HG02970 (cell line): ENCODE data around the gene WDTC1.
"Not testable (repeated sequence)": the region's sequence is repeated elsewhere in the genome, so short reads cannot be mapped to it uniquely, and the experiment has no call there.

Experiments used
- ATAC-seq: cut with Tn5 transposase; IDR thresholded peaks from one replicate; pipeline ENCODE4 v1.9.1; 2021; ENCODE audit warnings: mild to moderate bottlenecking, moderate library complexity, moderate number of reproducible peaks; ENCODE audit not compliant: unreplicated experiment, low FRiP score

WDTC1 gene

DNA sequence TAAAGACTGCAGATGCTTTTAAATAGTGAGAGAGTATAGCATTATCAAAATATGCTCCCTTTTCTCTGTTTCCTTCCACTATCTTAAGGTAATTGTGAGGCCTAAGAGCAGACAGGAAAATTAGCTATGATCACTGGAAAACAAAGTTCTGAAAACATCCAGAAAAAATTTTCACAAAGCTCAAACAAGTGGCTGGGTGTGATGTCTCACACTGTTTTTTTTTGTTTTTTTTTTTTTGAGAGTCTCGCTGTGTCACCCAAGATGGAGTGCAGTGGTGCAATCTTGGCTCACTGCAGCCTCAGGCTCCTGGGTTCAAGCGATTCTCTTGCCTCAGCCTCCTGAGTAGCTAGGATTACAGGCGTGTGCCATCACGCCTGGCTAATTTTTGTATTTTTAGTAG, 7.2 kb downstream of the WDTC1 start:
- no peak for ATAC-seq

- not testable (repeated sequence) for ATAC-seq
Observed at GRCh38 chr1:27243665-27244064, 9.2 kb downstream of the WDTC1 start.

GRCh38 chr1:27246194-27246593, 11.8 kb downstream of the WDTC1 start:
- ATAC-seq: no peak

- ATAC-seq: no peak
Observed at GRCh38 chr1:27253596-27253995, 19.2 kb downstream of the WDTC1 start.

DNA sequence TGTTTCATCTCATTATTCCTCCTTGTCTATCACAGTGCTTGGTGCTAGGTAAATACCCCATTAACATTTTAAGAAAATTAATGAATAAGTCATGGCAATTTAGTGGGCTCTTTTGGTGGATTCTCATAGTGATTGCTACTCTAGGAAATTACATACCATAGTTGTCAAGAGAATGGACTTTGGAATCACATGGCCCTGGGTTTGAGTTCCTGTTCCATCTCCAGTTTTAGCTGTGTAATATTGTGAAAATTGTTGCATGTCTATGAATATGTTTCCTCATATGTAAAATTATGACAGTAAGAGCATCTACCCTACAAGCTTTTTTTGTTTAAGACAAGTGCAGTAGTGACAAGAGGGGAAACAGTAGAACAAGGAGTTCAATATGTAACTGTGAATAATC, 20.7 kb downstream of the WDTC1 start:
- ATAC-seq: no peak

- ATAC-seq: no peak
Observed at GRCh38 chr1:27257155-27257554, 22.7 kb downstream of the WDTC1 start.

DNA sequence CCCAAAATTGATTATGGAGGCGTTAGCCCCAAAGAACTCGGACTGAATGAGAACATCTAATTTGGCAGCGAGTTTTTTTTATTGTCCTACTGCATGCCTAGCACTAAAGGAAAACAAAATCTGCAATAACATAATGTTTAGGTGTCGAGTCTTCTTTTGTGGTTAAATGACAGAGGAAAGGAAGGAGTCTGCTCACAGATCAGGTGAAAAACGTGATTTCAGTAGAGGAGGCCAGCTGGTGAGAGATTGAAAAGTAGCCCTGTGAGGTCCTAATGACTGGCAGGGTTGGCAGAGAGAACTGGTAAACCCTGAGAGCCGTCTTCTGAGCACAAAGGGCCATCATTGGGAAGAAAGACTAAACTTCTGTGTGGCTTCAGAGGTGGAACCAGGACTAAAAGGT, 24.2 kb downstream of the WDTC1 start:
- no peak for ATAC-seq

DNA sequence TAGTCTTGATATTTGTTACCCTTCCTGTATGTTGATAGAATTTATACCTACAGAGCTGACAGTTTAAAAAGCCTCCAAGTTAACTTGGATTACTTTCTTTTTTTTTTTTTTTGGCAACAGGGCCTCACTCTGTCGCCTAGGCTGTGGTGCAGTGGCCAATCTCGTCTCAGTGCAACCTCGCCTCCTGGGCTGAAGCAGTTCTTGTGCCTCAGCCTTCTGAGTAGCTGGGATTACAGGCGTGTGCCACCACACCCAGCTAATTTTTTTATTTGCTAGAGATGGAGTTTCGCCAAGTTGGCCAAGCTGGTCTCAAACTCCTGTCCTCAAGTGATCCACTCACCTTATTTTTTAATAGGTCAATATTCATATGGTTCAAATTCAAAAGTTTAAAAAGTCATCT, 32.7 kb downstream of the WDTC1 start:
- ATAC-seq: no peak

GRCh38 chr1:27269276-27269675, 34.8 kb downstream of the WDTC1 start:
- ATAC-seq: no peak

- no peak for ATAC-seq
Observed at GRCh38 chr1:27274204-27274603, 39.8 kb downstream of the WDTC1 start.

DNA sequence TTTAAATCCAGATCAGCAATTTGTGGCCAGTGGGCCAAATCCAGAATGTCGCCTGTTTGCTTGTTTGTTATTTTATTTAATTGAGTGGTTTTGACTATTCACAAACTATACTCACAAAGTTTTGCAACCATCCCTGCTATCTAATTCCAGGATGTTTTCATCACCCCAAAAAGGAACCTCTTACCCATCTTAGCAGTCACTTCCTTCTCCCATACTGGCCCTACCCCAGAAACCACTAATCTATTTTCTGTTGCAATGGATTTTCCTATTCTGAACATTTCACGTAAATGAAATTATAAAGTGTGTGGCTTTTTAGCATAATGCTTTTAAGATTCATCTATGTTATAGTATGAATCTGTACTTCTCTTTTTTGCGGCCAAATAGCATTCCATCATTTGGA, 41.3 kb downstream of the WDTC1 start:
- ATAC-seq: no peak

- ATAC-seq: no peak
Observed at GRCh38 chr1:27284425-27285273, 50.2 kb downstream of the WDTC1 start.

DNA sequence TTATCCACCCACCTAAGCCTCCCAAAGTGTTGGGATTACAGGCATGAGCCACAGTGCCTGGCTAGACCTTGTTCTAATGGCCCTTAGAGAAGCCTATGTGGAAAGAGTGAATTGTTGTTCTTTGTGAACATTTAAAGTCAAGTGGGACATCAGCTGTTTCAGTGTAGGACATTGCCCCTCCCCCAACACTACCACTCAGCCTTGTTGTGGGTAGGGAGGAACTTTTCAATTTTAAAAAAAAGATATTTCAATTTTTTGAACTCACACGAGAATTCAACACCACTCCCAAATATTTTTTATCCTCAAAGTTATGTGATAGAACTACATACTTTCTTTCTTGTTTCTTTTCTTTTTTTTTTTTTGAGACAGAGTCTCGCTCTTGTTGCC, 50.8 kb downstream of the WDTC1 start:
- ATAC-seq: no peak

DNA sequence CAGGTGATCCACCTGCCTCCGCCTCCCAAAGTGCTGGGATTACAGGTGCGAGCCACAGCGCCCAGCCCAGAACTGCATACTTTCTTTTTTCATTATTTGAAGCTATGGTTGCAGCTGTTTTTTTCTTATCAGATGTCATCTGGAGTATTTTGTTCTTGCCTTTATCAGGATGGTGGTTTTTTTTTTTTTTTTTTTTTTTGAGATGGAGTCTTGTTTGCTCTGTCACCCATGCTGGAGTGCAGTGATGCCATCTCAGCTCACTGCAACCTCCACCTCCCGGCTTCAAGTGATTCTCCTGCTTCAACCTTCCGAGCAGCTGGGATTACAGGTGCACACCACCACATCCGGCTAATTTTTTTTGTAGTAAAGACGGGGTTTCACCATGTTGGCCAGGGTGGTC, 51.4 kb downstream of the WDTC1 start:
- not testable (repeated sequence) for ATAC-seq

DNA sequence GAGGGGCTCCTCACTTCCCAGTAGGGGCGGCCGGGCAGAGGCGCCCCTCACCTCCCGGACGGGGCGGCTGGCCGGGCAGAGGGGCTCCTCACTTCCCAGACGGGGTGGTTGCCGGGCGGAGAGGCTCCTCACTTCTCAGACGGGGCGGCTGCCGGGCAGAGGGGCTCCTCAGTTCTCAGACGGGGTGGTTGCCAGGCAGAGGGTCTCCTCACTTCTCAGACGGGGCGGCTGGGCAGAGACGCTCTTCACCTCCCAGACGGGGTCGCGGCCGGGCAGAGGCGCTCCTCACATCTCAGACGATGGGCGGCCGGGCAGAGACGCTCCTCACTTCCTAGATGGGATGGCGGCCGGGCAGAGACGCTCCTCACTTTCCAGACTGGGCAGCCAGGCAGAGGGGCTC, 54.7 kb downstream of the WDTC1 start:
- not testable (repeated sequence) for ATAC-seq

GRCh38 chr1:27290581-27290980, 56.1 kb downstream of the WDTC1 start:
- ATAC-seq: no peak

- no peak for ATAC-seq
Observed at GRCh38 chr1:27292106-27292505, 57.7 kb downstream of the WDTC1 start.

DNA sequence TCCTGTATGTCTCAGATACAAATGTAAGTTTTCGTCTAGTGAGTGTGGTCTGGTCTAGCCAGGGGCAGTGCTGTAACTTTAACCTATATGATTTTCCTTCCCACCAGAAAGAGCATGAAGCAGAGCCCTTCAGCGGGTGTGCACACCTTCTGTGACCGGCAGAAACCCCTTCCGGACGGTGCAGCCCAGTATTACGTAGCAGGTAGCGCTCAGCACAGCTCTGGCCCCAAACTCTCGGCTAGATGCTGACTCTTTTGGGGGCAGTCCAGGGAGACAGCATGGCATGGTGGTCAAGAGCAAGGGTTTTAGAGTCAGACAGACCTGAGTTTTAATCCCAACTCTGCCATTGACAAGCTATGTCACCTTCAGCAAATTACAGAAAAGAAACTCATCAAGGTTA, 59.5 kb downstream of the WDTC1 start:
- ATAC-seq: no peak

GRCh38 chr1:27296773-27297291, 62.4 kb downstream of the WDTC1 start:
- no peak for ATAC-seq

- no peak for ATAC-seq
Observed at GRCh38 chr1:27297903-27298302, 63.5 kb downstream of the WDTC1 start.

DNA sequence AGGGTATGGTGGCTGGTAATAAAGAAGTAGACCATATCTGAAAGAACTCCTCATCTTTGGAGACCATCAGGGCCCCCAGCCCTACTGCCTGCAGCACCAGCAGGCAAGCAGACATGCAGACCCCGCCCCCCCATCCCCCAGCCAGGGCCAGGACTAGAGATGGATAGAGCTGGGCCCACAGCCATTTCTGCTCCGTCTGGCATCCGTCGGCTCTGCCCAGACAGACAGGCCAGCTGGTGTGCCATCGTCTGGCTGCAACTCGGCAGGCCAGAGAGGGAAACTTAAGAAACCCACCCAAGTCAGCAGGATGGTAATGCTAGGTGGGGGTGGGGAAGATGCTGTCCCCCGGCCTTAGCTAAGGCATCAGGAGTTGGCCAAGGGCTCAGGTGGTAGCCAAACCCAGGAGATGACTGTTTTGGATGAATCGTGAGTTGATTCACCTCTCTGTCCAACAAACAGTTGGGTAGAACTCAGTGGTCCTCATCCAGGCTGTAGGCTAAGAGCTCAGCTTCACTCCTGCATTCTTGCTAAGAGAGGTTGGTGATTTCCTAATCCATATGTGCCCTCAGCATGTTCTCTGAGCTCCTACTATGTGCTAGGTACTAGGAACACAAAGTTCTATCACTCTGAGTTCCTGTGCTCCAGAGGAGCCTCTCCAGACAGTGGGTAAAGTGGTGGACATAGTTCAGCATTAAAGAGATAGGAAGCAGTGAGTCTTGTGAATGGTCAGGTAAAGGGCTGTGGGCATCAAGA, 64.4 kb downstream of the WDTC1 start:
- no peak for ATAC-seq
